SK-N-SH treated with all-trans-retinoic acid at 6 μM for 48 hours (cell line): ENCODE measurements around the gene KLF12.

ENCODE experiments used
- ATAC-seq: fragments of 200-7000 bp; cut with Tn5 transposase; 3 replicates; pipeline ENCODE4 v1.9.1; 2020; ENCODE audit warnings: mild to moderate bottlenecking, moderate library complexity
- ARNTL ChIP-seq: fragments of 450-650 bp; formaldehyde crosslinking; IDR thresholded peaks from 2 replicates; pipeline ENCODE4 v1.5.0; 2020; ENCODE audit warnings: low read depth, mild to moderate bottlenecking, moderate library complexity, borderline replicate concordance
- BACH2 ChIP-seq: fragments of 250-450 bp; sonication (Bioruptor Pico); IDR thresholded peaks from 2 replicates; pipeline ENCODE4 v1.9.0; 2021; ENCODE audit warnings: mild to moderate bottlenecking, borderline replicate concordance
- CSDC2 ChIP-seq: fragments of 250-450 bp; sonication (Bioruptor Pico); IDR thresholded peaks from 2 replicates; pipeline ENCODE4 v1.5.0; 2020; ENCODE audit warnings: mild to moderate bottlenecking, moderate library complexity
- GLIS3 ChIP-seq: fragments of 250-450 bp; sonication (Bioruptor Pico); IDR thresholded peaks from 2 replicates; pipeline ENCODE4 v1.5.0; 2020; ENCODE audit warnings: mild to moderate bottlenecking, moderate library complexity
- ISL1 ChIP-seq: fragments of 250-450 bp; sonication (Bioruptor Pico); IDR thresholded peaks from 2 replicates; pipeline ENCODE4 v2.1.2; 2022; ENCODE audit warnings: mild to moderate bottlenecking, moderate library complexity
- OSR1 ChIP-seq: fragments of 250-450 bp; sonication (Bioruptor Pico); IDR thresholded peaks from 2 replicates; pipeline ENCODE4 v1.8.0; 2022; ENCODE audit warnings: moderate library complexity, mild to moderate bottlenecking, inconsistent platforms
- PATZ1 ChIP-seq: fragments of 250-450 bp; sonication (Bioruptor Pico); IDR thresholded peaks from 2 replicates; pipeline ENCODE4 v1.8.0; 2020; ENCODE audit warnings: mild to moderate bottlenecking, moderate library complexity, borderline replicate concordance
- PPARA ChIP-seq: fragments of 250-450 bp; sonication (Bioruptor Pico); IDR thresholded peaks from 2 replicates; pipeline ENCODE4 v1.5.0; 2020; ENCODE audit warnings: mild to moderate bottlenecking, borderline replicate concordance
- RARB ChIP-seq: fragments of 250-450 bp; sonication (Bioruptor Pico); IDR thresholded peaks from 2 replicates; pipeline ENCODE4 v1.8.0; 2021; ENCODE audit warnings: mild to moderate bottlenecking, moderate library complexity
- TCF4 ChIP-seq: fragments of 250-450 bp; sonication (Bioruptor Pico); IDR thresholded peaks from 2 replicates; pipeline ENCODE4 v1.8.0; 2021; ENCODE audit warnings: mild to moderate bottlenecking, moderate library complexity, borderline replicate concordance
- ZFP3 ChIP-seq: fragments of 250-450 bp; sonication (Bioruptor Pico); IDR thresholded peaks from 2 replicates; pipeline ENCODE4 v1.5.0; 2020; ENCODE audit warnings: mild to moderate bottlenecking, moderate library complexity
- ZFP30 ChIP-seq: fragments of 450-650 bp; formaldehyde crosslinking; IDR thresholded peaks from 2 replicates; pipeline ENCODE4 v1.5.0; 2022; ENCODE audit warnings: mild to moderate bottlenecking, moderate library complexity
- ZNF565 ChIP-seq: fragments of 450-650 bp; formaldehyde crosslinking; conservative IDR thresholded peaks from 2 replicates; pipeline ENCODE4 v1.5.0; 2020; ENCODE audit warnings: low read depth, mild to moderate bottlenecking, moderate library complexity
- ZNF70 ChIP-seq: fragments of 450-650 bp; formaldehyde crosslinking; IDR thresholded peaks from 2 replicates; pipeline ENCODE4 v1.5.0; 2020; ENCODE audit warnings: mild to moderate bottlenecking, moderate library complexity
- ZNF8 ChIP-seq: fragments of 450-650 bp; formaldehyde crosslinking; IDR thresholded peaks from 2 replicates; pipeline ENCODE4 v1.5.0; 2020; ENCODE audit warnings: mild to moderate bottlenecking, moderate library complexity
- TF ChIP-seq, protein P1 (sequence below): fragments of 250-450 bp; sonication (Bioruptor Pico); IDR thresholded peaks from 2 replicates; pipeline ENCODE4 v1.5.1; 2021; ENCODE audit warnings: mild to moderate bottlenecking, moderate library complexity
- TF ChIP-seq, protein P2 (sequence below): fragments of 250-450 bp; sonication (Bioruptor Pico); IDR thresholded peaks from 2 replicates; pipeline ENCODE4 v1.5.1; 2020; ENCODE audit warnings: low read depth, mild to moderate bottlenecking, moderate library complexity
- TF ChIP-seq, protein P3 (sequence below): fragments of 250-450 bp; sonication (Bioruptor Pico); IDR thresholded peaks from 2 replicates; pipeline ENCODE4 v1.5.0; 2020; ENCODE audit warnings: mild to moderate bottlenecking, moderate library complexity

KLF12 gene

DNA sequence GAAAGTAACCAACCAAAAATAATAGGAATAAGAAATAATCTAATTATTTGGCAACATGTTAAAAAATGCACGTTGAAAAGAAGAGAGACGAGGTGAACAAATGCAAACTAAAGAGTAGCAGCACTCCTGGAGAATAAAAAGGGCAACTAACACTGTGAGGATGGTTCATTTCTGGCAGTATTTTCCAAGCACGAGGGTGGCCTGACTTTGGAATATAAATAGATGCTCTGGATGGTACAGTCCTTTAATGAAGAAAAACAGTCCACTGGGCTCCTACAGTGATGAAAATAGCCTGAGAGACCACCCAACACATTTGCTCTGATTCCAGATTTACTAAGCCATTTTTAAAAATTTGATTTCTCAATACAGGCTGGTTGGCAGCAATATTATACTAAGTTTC lies 17.7 kb upstream of the KLF12 start (continued):
- TF ChIP-seq PPARA (CRISPR knock-in tag), result no peak
- no peak for TF ChIP-seq ZNF8
- TF ChIP-seq RARB (CRISPR knock-in tag), result no peak
- no peak for TF ChIP-seq ZFP3 (CRISPR knock-in tag)
- no peak for TF ChIP-seq ARNTL (CRISPR knock-in tag)
- TF ChIP-seq ZFP30 (CRISPR knock-in tag), result no peak
- no peak for TF ChIP-seq ZNF565 (CRISPR knock-in tag)

DNA sequence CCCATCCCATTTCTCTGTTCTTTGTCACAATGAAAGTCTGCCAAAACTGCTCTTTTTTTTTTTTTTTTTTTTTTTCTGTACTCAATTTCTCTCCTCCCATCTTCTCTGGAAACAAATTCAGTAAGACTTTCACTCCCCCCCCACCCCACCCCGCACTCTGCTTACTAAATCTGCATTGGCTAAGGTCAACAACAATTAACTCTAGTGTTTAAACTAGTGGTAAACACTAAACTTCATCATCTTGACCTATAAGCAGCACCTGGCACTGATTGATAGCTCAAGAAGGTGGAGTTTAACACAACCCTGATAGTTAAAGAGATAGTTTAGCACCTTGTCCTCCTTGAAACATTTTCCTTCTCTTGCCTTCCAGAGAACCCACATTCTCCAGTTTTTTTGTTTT lies 14.1 kb upstream of the KLF12 start:
- TF ChIP-seq ZFP30 (CRISPR knock-in tag) (no peak), PATZ1 (CRISPR knock-in tag) (no peak), ISL1 (CRISPR knock-in tag) (no peak), ARNTL (CRISPR knock-in tag) (no peak), ZFP3 (CRISPR knock-in tag) (no peak), OSR1 (no peak), BACH2 (no peak)
- no peak for ATAC-seq

GRCh38 chr13:74145249-74145975 lies 11.2 kb upstream of the KLF12 start:
- peak; percentile 76; the same call in 2 of the 3 replicates for ATAC-seq
- TF ChIP-seq, protein P1, sequence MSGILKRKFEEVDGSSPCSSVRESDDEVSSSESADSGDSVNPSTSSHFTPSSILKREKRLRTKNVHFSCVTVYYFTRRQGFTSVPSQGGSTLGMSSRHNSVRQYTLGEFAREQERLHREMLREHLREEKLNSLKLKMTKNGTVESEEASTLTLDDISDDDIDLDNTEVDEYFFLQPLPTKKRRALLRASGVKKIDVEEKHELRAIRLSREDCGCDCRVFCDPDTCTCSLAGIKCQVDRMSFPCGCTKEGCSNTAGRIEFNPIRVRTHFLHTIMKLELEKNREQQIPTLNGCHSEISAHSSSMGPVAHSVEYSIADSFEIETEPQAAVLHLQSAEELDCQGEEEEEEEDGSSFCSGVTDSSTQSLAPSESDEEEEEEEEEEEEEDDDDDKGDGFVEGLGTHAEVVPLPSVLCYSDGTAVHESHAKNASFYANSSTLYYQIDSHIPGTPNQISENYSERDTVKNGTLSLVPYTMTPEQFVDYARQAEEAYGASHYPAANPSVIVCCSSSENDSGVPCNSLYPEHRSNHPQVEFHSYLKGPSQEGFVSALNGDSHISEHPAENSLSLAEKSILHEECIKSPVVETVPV, result 0 out of 2 replicates have a peak, but pooled peaks have one; percentile 26
- TF ChIP-seq ISL1 (CRISPR knock-in tag) (peak; percentile 56; the same call in 1 of the 2 replicates), ZNF8 (no peak), TCF4 (CRISPR knock-in tag) (peak; percentile 94), ZNF565 (CRISPR knock-in tag) (no peak), ZNF70 (CRISPR knock-in tag) (no peak)
- TF ChIP-seq, protein P2, sequence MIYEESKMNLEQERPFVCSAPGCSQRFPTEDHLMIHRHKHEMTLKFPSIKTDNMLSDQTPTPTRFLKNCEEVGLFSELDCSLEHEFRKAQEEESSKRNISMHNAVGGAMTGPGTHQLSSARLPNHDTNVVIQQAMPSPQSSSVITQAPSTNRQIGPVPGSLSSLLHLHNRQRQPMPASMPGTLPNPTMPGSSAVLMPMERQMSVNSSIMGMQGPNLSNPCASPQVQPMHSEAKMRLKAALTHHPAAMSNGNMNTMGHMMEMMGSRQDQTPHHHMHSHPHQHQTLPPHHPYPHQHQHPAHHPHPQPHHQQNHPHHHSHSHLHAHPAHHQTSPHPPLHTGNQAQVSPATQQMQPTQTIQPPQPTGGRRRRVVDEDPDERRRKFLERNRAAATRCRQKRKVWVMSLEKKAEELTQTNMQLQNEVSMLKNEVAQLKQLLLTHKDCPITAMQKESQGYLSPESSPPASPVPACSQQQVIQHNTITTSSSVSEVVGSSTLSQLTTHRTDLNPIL, result 0 out of 2 replicates have a peak, but pooled peaks have one; percentile 50
- TF ChIP-seq, protein P3, sequence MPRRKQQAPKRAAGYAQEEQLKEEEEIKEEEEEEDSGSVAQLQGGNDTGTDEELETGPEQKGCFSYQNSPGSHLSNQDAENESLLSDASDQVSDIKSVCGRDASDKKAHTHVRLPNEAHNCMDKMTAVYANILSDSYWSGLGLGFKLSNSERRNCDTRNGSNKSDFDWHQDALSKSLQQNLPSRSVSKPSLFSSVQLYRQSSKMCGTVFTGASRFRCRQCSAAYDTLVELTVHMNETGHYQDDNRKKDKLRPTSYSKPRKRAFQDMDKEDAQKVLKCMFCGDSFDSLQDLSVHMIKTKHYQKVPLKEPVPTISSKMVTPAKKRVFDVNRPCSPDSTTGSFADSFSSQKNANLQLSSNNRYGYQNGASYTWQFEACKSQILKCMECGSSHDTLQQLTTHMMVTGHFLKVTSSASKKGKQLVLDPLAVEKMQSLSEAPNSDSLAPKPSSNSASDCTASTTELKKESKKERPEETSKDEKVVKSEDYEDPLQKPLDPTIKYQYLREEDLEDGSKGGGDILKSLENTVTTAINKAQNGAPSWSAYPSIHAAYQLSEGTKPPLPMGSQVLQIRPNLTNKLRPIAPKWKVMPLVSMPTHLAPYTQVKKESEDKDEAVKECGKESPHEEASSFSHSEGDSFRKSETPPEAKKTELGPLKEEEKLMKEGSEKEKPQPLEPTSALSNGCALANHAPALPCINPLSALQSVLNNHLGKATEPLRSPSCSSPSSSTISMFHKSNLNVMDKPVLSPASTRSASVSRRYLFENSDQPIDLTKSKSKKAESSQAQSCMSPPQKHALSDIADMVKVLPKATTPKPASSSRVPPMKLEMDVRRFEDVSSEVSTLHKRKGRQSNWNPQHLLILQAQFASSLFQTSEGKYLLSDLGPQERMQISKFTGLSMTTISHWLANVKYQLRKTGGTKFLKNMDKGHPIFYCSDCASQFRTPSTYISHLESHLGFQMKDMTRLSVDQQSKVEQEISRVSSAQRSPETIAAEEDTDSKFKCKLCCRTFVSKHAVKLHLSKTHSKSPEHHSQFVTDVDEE, result peak; percentile 87

- no peak for ATAC-seq
- TF ChIP-seq RARB (CRISPR knock-in tag) (no peak), TCF4 (CRISPR knock-in tag) (no peak), ZNF8 (no peak), GLIS3 (CRISPR knock-in tag) (no peak), PATZ1 (CRISPR knock-in tag) (no peak), ZNF565 (CRISPR knock-in tag) (no peak), CSDC2 (no peak), ZFP3 (CRISPR knock-in tag) (no peak), ZNF70 (CRISPR knock-in tag) (no peak)
- TF ChIP-seq, protein P3, result no peak
- TF ChIP-seq, protein P2, result no peak
These were observed 10.1 kb upstream of the KLF12 start for GRCh38 chr13:74144269-74144668.
